Left forelimb (tissue), 1 donor: ENCODE measurements around the gene PSMD4.
"Not testable (repeated sequence)": the region's sequence is repeated elsewhere in the genome, so short reads cannot be mapped to it uniquely, and the experiment has no call there.

Source experiments
- DNase-seq: peaks from one replicate; pipeline ENCODE4 v3.0.0-alpha.2; 2018; ENCODE audit warnings: low spot score

The PSMD4 gene

GRCh38 chr1:151273924-151274466, 19.5 kb downstream of the PSMD4 start:
- DNase-seq = no peak

- not testable (repeated sequence) for DNase-seq
Observed at GRCh38 chr1:151275341-151275740, 20.8 kb downstream of the PSMD4 start.

GRCh38 chr1:151277249-151277648, 22.7 kb downstream of the PSMD4 start:
- DNase-seq = no peak

- peak; percentile 97 for DNase-seq
Observed at GRCh38 chr1:151281225-151281968, 26.9 kb downstream of the PSMD4 start.

- DNase-seq = peak; percentile 100
Observed at GRCh38 chr1:151281969-151282882, 27.7 kb downstream of the PSMD4 start, which contains the start of gene ZNF687. TSS of gene ZNF687 (plus strand) at chr1:151282299. CDS start at chr1:151286292, 3,993 bp downstream.

- no peak for DNase-seq
Observed at GRCh38 chr1:151282883-151283725, 28.6 kb downstream of the PSMD4 start.

- no peak for DNase-seq
Observed at GRCh38 chr1:151284013-151284577, 29.6 kb downstream of the PSMD4 start.

GRCh38 chr1:151286619-151287340, 32.2 kb downstream of the PSMD4 start:
- no peak for DNase-seq

- DNase-seq = no peak
Observed at GRCh38 chr1:151287341-151287699, 32.8 kb downstream of the PSMD4 start.

GRCh38 chr1:151287767-151288500, 33.4 kb downstream of the PSMD4 start:
- no peak for DNase-seq

GRCh38 chr1:151288502-151288901, 34.0 kb downstream of the PSMD4 start:
- no peak for DNase-seq

- DNase-seq = no peak
Observed at GRCh38 chr1:151289080-151289935, 34.8 kb downstream of the PSMD4 start.

- DNase-seq = no peak
Observed at GRCh38 chr1:151289991-151290708, 35.6 kb downstream of the PSMD4 start.

GRCh38 chr1:151290709-151291303, 36.3 kb downstream of the PSMD4 start:
- no peak for DNase-seq

GRCh38 chr1:151292207-151293030, 37.9 kb downstream of the PSMD4 start:
- DNase-seq = no peak

- no peak for DNase-seq
Observed at GRCh38 chr1:151293093-151293492, 38.6 kb downstream of the PSMD4 start.
